H9 (cell line): ENCODE results near the gene NANOS2. TPM values are rescaled to one million over a fixed set of nuclear protein-coding genes. Genes with fewer than 3 reads are reported as not detected.

Source experiments
- DNase-seq: peaks from one replicate; pipeline ENCODE4 v3.0.0-alpha.2; 2017
- H2AFZ ChIP-seq: one replicate; pipeline ENCODE4 v1.6.1; 2013; ENCODE audit warnings: mild to moderate bottlenecking, low read length, control low read depth, moderate library complexity
- H2AK5ac ChIP-seq: 2 replicates; pipeline ENCODE4 v1.6.1; 2013; ENCODE audit warnings: low read length, control low read depth, mixed read lengths; ENCODE audit not compliant: insufficient read length
- H2BK120ac ChIP-seq: one replicate; pipeline ENCODE4 v1.6.1; 2013; ENCODE audit warnings: low read depth, mild to moderate bottlenecking, low read length, control low read depth, inconsistent platforms; ENCODE audit not compliant: poor library complexity, severe bottlenecking
- H2BK12ac ChIP-seq: 2 replicates; pipeline ENCODE4 v1.6.1; 2013; ENCODE audit warnings: low read length, control low read depth, mixed read lengths, low read depth; ENCODE audit not compliant: insufficient read length
- H2BK15ac ChIP-seq: 2 replicates; pipeline ENCODE4 v1.6.1; 2013; ENCODE audit warnings: low read depth, low read length, control low read depth
- H2BK20ac ChIP-seq: one replicate; pipeline ENCODE4 v1.6.1; 2013; ENCODE audit warnings: low read depth, mild to moderate bottlenecking, low read length, control low read depth, inconsistent platforms; ENCODE audit not compliant: poor library complexity, severe bottlenecking
- H2BK5ac ChIP-seq: 2 replicates; pipeline ENCODE4 v1.6.1; 2013; ENCODE audit warnings: low read length, control low read depth, mixed read lengths; ENCODE audit not compliant: insufficient read length
- H3K14ac ChIP-seq: 2 replicates; pipeline ENCODE4 v1.6.1; 2013; ENCODE audit warnings: low read length, control low read depth; ENCODE audit not compliant: insufficient read depth
- H3K18ac ChIP-seq: 2 replicates; pipeline ENCODE4 v1.6.1; 2013; ENCODE audit warnings: low read depth, mild to moderate bottlenecking, mixed read lengths, low read length, control low read depth; ENCODE audit not compliant: insufficient read length
- H3K23ac ChIP-seq: 2 replicates; pipeline ENCODE4 v1.6.1; 2013; ENCODE audit warnings: low read length, control low read depth, mixed read lengths, low read depth; ENCODE audit not compliant: insufficient read length
- H3K23me2 ChIP-seq: 2 replicates; pipeline ENCODE4 v1.6.1; 2013; ENCODE audit warnings: low read depth, mild to moderate bottlenecking, mixed read lengths, low read length, control low read depth; ENCODE audit not compliant: insufficient read length, poor library complexity, severe bottlenecking
- H3K27ac ChIP-seq: 2 replicates; pipeline ENCODE4 v1.5.1; 2013; ENCODE audit warnings: low read length, control low read depth, mixed read lengths, low read depth; ENCODE audit not compliant: insufficient read length
- H3K27me3 ChIP-seq: 2 replicates; pipeline ENCODE4 v1.6.1; 2013; ENCODE audit warnings: low read length, control low read depth, inconsistent platforms; ENCODE audit not compliant: insufficient read depth
- H3K4ac ChIP-seq: 2 replicates; pipeline ENCODE4 v1.6.1; 2013; ENCODE audit warnings: low read depth, mild to moderate bottlenecking, control low read depth, inconsistent platforms, low read length, moderate library complexity
- H3K4me1 ChIP-seq: 2 replicates; pipeline ENCODE4 v1.6.1; 2013; ENCODE audit warnings: low read length, control low read depth, inconsistent platforms; ENCODE audit not compliant: insufficient read depth
- H3K4me2 ChIP-seq: 2 replicates; pipeline ENCODE4 v1.6.1; 2013; ENCODE audit warnings: low read length, control low read depth, mixed read lengths; ENCODE audit not compliant: insufficient read length, insufficient read depth
- H3K56ac ChIP-seq: 2 replicates; pipeline ENCODE4 v1.6.1; 2013; ENCODE audit warnings: low read depth, mild to moderate bottlenecking, mixed read lengths, low read length, control low read depth; ENCODE audit not compliant: insufficient read length
- H3K79me1 ChIP-seq: 2 replicates; pipeline ENCODE4 v1.6.1; 2013; ENCODE audit warnings: low read depth, mild to moderate bottlenecking, moderate library complexity, low read length, control low read depth, inconsistent platforms; ENCODE audit not compliant: insufficient read depth, poor library complexity, severe bottlenecking
- H3K79me2 ChIP-seq: 2 replicates; pipeline ENCODE4 v1.6.1; 2013; ENCODE audit warnings: low read length, control low read depth, inconsistent platforms; ENCODE audit not compliant: insufficient read depth
- H3K9ac ChIP-seq: 2 replicates; pipeline ENCODE4 v1.6.1; 2013; ENCODE audit warnings: low read length, control low read depth, mixed read lengths; ENCODE audit not compliant: insufficient read length; ENCODE audit errors: extremely low read depth
- H3K9me3 ChIP-seq: one replicate; pipeline ENCODE4 v1.6.1; 2013; ENCODE audit warnings: low read depth, low read length, inconsistent platforms; ENCODE audit not compliant: control insufficient read depth
- H3T11ph ChIP-seq: one replicate; pipeline ENCODE4 v1.6.1; 2013; ENCODE audit warnings: mild to moderate bottlenecking, low read length, control low read depth, inconsistent platforms
- H4K20me1 ChIP-seq: one replicate; pipeline ENCODE4 v1.6.1; 2013; ENCODE audit not compliant: control insufficient read depth, insufficient read length, insufficient read depth
- H4K5ac ChIP-seq: 2 replicates; pipeline ENCODE4 v1.6.1; 2013; ENCODE audit warnings: low read depth, mild to moderate bottlenecking, mixed read lengths, low read length, control low read depth; ENCODE audit not compliant: insufficient read length
- H4K8ac ChIP-seq: replicated peaks from 2 replicates; pipeline ENCODE4 v1.6.1; 2013; ENCODE audit warnings: low read length, control low read depth, mixed read lengths, low read depth; ENCODE audit not compliant: insufficient read length
- H4K91ac ChIP-seq: 2 replicates; pipeline ENCODE4 v1.6.1; 2013; ENCODE audit warnings: low read depth, mild to moderate bottlenecking, moderate library complexity, mixed read lengths, low read length, control low read depth; ENCODE audit not compliant: insufficient read length
- H3K27ac Mint-ChIP-seq, 3 experiments: 2 replicates in 2 of 3; 3 replicates in 1 of 3; pipeline ENCODE4 v1.8.0; 2020 to 2021; ENCODE audit warnings: mixed read lengths in 3 of 3, mild to moderate bottlenecking in 1 of 3, moderate library complexity in 1 of 3
- H3K27me3 Mint-ChIP-seq: 2 replicates; pipeline ENCODE4 v1.8.0; 2021; ENCODE audit warnings: low read depth, mild to moderate bottlenecking, moderate library complexity, mixed read lengths
- H3K36me3 Mint-ChIP-seq, 3 experiments: 2 replicates in 2 of 3; 3 replicates in 1 of 3; pipeline ENCODE4 v1.8.0; 2020 to 2021; ENCODE audit warnings: low read depth in 3 of 3, mixed read lengths in 3 of 3; ENCODE audit not compliant: insufficient read depth in 1 of 3
- H3K4me1 Mint-ChIP-seq, 2 experiments: 2 replicates each; pipeline ENCODE4 v1.8.0; 2020; ENCODE audit warnings: mixed read lengths in 2 of 2
- H3K4me3 Mint-ChIP-seq, 2 experiments: 2 replicates in 1 of 2; 3 replicates in 1 of 2; pipeline ENCODE4 v1.8.0; 2020 to 2021; ENCODE audit warnings: mild to moderate bottlenecking in 2 of 2, mixed read lengths in 2 of 2, moderate library complexity in 1 of 2
- H3K9me3 Mint-ChIP-seq, 2 experiments: 2 replicates in 1 of 2; 3 replicates in 1 of 2; pipeline ENCODE4 v1.8.0; 2020; ENCODE audit warnings: mild to moderate bottlenecking in 2 of 2, mixed read lengths in 2 of 2, moderate library complexity in 1 of 2
- CTCF ChIP-seq: fragments of 200-600 bp; sonication (generic); conservative IDR thresholded peaks from 3 replicates; pipeline ENCODE4 v1.8.0; 2021; ENCODE audit warnings: antibody characterized with exemption, mild to moderate bottlenecking
- WGBS: extraction: QIAGEN DNeasy Blood & Tissue Kit; methylation state at CpG from one replicate; pipeline ENCODE4 v1.1.7; 2013; ENCODE audit warnings: missing lambda C conversion rate, low lambda C conversion rate, mixed read lengths; ENCODE audit not compliant: insufficient read length; ENCODE audit errors: extremely low coverage; 5-methylcytosine and 5-hydroxymethylcytosine counted together
- long read RNA-seq: library from polyadenylated mRNA; unstranded; transcript quantifications from one replicate; pipeline ENCODE4 v2.0.0, GENCODE V29; 2020
- total RNA-seq: library from RNA; stranded (reverse); gene quantifications from 2 replicates; pipeline ENCODE4 v1.2.1, GENCODE V29; 2021

NANOS2 gene
- total RNA-seq: not detected in 2 replicates
- long read RNA-seq: 0 reads

GRCh38 chr19:45913874-45914830, at the start of gene NANOS2:
NANOS2 (minus strand) TSS chr19:45914778; CDS start chr19:45914693, 85 bp downstream.
- TF ChIP-seq CTCF: peak; percentile 86
- no peak within 1 kb of the TSS for H2AK5ac ChIP-seq
- H3K18ac ChIP-seq: no peak within 1 kb of the TSS
- H2BK5ac ChIP-seq: no peak within 1 kb of the TSS
- H2BK12ac ChIP-seq: no peak within 1 kb of the TSS
- H3K27me3 ChIP-seq: no peaks in the 10 kb centered on the region
- H3K23ac ChIP-seq: no peak within 1 kb of the TSS
- H3K4me3 Mint-ChIP-seq: no peak within 1 kb of the TSS
- H3K9me3 ChIP-seq: no peaks in the 10 kb centered on the region
- no peaks in the 10 kb centered on the region for H3K9me3 Mint-ChIP-seq
- no peaks in the 10 kb centered on the region for H3K79me1 ChIP-seq
- no peak within 1 kb of the TSS for H3T11ph ChIP-seq
- no peaks in the 10 kb centered on the region for H3K23me2 ChIP-seq
- H3K27ac Mint-ChIP-seq: no peak within 1 kb of the TSS
- no peak within 1 kb of the TSS for H3K27ac ChIP-seq
- H4K20me1 ChIP-seq: no peaks in the 10 kb centered on the region
- no peaks in the 10 kb centered on the region for H3K36me3 Mint-ChIP-seq
- peaks cover 12% of the 10 kb centered on the region for H3K27me3 Mint-ChIP-seq
- no peak within 1 kb of the TSS for H4K8ac ChIP-seq
- H2BK15ac ChIP-seq: no peak within 1 kb of the TSS
- H3K79me2 ChIP-seq: no peaks in the 10 kb centered on the region
- H4K91ac ChIP-seq: no peak within 1 kb of the TSS
- no peak within 1 kb of the TSS for H3K4me2 ChIP-seq
- no peak within 1 kb of the TSS for H2BK20ac ChIP-seq
- DNase-seq: peak; percentile 94
- no peak within 1 kb of the TSS for H3K56ac ChIP-seq
- no CpG with 5 or more reads among the region's 44 CpGs for WGBS
- H2BK120ac ChIP-seq: no peak within 1 kb of the TSS
- no peak within 1 kb of the TSS for H3K4ac ChIP-seq
- H2AFZ ChIP-seq: no peak within 1 kb of the TSS
- no peaks in the 10 kb centered on the region; the same call in 1 of the 2 replicates for H3K4me1 ChIP-seq
- peaks cover 0 to 5% of the 10 kb centered on the region in 2 experiments; a peak in 2 of 4 replicates for H3K4me1 Mint-ChIP-seq
- no peak within 1 kb of the TSS for H4K5ac ChIP-seq
- no peak within 1 kb of the TSS for H3K9ac ChIP-seq
- H3K14ac ChIP-seq: no peak within 1 kb of the TSS
